Gastroesophageal sphincter (tissue), 4 donors: Measurements from ENCODE around the gene ODAD4. TPM values are rescaled to one million over a fixed set of nuclear protein-coding genes. Genes with fewer than 3 reads are reported as not detected.
A peak's percentile ranks its signal among the peaks of the same experiment; 100 is the strongest.

Experiments
- ATAC-seq: fragments of 150-250 bp; one replicate; pipeline ENCODE4 v1.9.1; 2016; ENCODE audit warnings: mild to moderate bottlenecking, moderate library complexity
- H3K27ac ChIP-seq, 4 donors: fragments of 200-600 bp; sonication (generic) in 3 of 4; 1 replicate in 3 of 4; 2 replicates in 1 of 4; pipeline ENCODE4 v1.5.1; 2016 to 2019
- H3K27me3 ChIP-seq: fragments of 200-600 bp; sonication (generic); one replicate; pipeline ENCODE4 v1.5.1; 2019
- H3K36me3 ChIP-seq, 2 donors: fragments of 200-600 bp; sonication (generic); one replicate each; pipeline ENCODE4 v1.5.1; 2019; ENCODE audit warnings: control low read depth in 1 of 2
- H3K4me1 ChIP-seq, 3 donors: fragments of 200-600 bp; sonication (generic); 1 replicate in 2 of 3; 2 replicates in 1 of 3; pipeline ENCODE4 v1.5.1; 2016 to 2019; ENCODE audit warnings: control low read depth in 2 of 3
- H3K4me3 ChIP-seq, 2 donors: fragments of 200-600 bp; sonication (generic); one replicate each; pipeline ENCODE4 v1.5.1; 2019; ENCODE audit warnings: mild to moderate bottlenecking in 1 of 2, moderate library complexity in 1 of 2
- H3K9me3 ChIP-seq, 3 donors: fragments of 200-600 bp; sonication (generic); one replicate each; pipeline ENCODE4 v1.5.1; 2017 to 2019; ENCODE audit warnings: control low read depth in 2 of 3
- EP300 ChIP-seq: sonication (generic); formaldehyde crosslinking; IDR thresholded peaks from one replicate; pipeline ENCODE4 v1.6.1; 2017; ENCODE audit warnings: antibody characterized with exemption, mild to moderate bottlenecking
- POLR2A ChIP-seq, 2 donors: fragments of 450-650 bp; IDR thresholded peaks; one replicate each; pipeline ENCODE4 v1.6.1; 2017; ENCODE audit warnings: antibody characterized with exemption in 2 of 2, mild to moderate bottlenecking in 2 of 2, moderate library complexity in 1 of 2
- POLR2AphosphoS5 ChIP-seq: sonication (generic); formaldehyde crosslinking; IDR thresholded peaks from one replicate; pipeline ENCODE4 v1.6.1; 2017; ENCODE audit warnings: antibody characterized with exemption
- WGBS, 2 donors: methylation state at CpG; one replicate each; pipeline ENCODE4 v1.1.5; 2018; ENCODE audit warnings: low coverage in 1 of 2; 5-methylcytosine and 5-hydroxymethylcytosine counted together
- total RNA-seq, 4 donors: library from RNA; depleted of rRNA; stranded (reverse); fragments of >200 nt; gene quantifications; one replicate each; pipeline ENCODE4 v1.1.0, GENCODE V29; 2016
- TF ChIP-seq, protein P1 (sequence below), 4 experiments: fragments of 200-600 bp in 2 of 4; fragments of 450-650 bp in 2 of 4; sonication (generic) in 1 of 4; IDR thresholded peaks; one replicate each; pipeline ENCODE4 v1.5.1; 2017 to 2019; ENCODE audit warnings: antibody characterized with exemption in 4 of 4, mild to moderate bottlenecking in 2 of 4, moderate library complexity in 2 of 4

ODAD4 gene
- total RNA-seq, 4 donors from 2014 or later: 0.19 to 2.2 (median 0.60) TPM

DNA sequence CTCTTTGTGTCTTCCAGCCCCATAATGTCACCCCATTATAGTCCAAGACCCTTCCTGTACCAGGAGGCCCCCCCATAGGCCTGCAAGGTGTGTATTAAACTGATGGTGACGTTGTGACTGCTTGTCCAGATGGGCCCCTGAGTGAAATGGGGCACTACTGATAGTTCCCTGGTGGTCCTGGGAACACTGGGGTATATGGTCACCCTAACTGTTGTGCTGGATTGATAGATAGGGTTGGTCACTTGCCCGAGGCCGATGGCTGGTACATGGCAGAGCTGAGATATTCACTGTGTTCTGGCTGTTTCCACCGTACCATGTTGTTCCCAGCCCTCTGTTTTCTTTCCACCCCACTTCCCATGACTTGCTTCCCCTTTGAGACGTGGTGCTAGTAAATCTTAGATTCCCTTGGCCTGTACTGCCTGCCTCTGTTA lies 40.5 kb downstream of the ODAD4 start:
- Histone ChIP-seq H3K27me3 (no peaks in the 10 kb centered on the region), H3K4me3 (peak overlapping the region in 1 of 2 donors; percentile 0), H3K4me1 (peaks cover 0 to 88% (median 23%) of the 10 kb centered on the region in 3 donors), H3K27ac (peak overlapping the region in 1 of 4 donors; percentile 28), H3K36me3 (peaks cover 0 to 81% of the 10 kb centered on the region in 2 donors), H3K9me3 (no peaks in the 10 kb centered on the region)
- TF ChIP-seq EP300: no peak
- no peak for TF ChIP-seq POLR2A (IDR thresholded peaks at IDR 0.05)
- TF ChIP-seq, protein P1, sequence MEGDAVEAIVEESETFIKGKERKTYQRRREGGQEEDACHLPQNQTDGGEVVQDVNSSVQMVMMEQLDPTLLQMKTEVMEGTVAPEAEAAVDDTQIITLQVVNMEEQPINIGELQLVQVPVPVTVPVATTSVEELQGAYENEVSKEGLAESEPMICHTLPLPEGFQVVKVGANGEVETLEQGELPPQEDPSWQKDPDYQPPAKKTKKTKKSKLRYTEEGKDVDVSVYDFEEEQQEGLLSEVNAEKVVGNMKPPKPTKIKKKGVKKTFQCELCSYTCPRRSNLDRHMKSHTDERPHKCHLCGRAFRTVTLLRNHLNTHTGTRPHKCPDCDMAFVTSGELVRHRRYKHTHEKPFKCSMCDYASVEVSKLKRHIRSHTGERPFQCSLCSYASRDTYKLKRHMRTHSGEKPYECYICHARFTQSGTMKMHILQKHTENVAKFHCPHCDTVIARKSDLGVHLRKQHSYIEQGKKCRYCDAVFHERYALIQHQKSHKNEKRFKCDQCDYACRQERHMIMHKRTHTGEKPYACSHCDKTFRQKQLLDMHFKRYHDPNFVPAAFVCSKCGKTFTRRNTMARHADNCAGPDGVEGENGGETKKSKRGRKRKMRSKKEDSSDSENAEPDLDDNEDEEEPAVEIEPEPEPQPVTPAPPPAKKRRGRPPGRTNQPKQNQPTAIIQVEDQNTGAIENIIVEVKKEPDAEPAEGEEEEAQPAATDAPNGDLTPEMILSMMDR (IDR thresholded peaks at IDR 0.05): no peak
- TF ChIP-seq POLR2AphosphoS5: no peak
- 40 to 85% methylated on average over 1 to 5 of the region's 5 CpGs for WGBS, 2 donors
- no peak for ATAC-seq

- no peak for TF ChIP-seq EP300
- no peak for TF ChIP-seq POLR2AphosphoS5
- TF ChIP-seq, protein P1 (IDR thresholded peaks at IDR 0.05): no peak
- Histone ChIP-seq H3K9me3 (no peaks in the 10 kb centered on the region), H3K27ac (peak overlapping the region in 2 of 4 donors; percentile 69 to 74), H3K4me3 (peak overlapping the region in 1 of 2 donors; percentile 8), H3K36me3 (peaks cover 0 to 91% of the 10 kb centered on the region in 2 donors), H3K4me1 (peaks cover 0 to 96% (median 27%) of the 10 kb centered on the region in 3 donors), H3K27me3 (no peaks in the 10 kb centered on the region)
- WGBS, 2 donors: 71 to 79% methylated on average over 3 to 6 of the region's 18 CpGs
- no peak for ATAC-seq
Measured at GRCh38 chr17:41971721-41972523, 41.5 kb downstream of the ODAD4 start.

- TF ChIP-seq POLR2AphosphoS5 (no peak), POLR2A (IDR thresholded peaks at IDR 0.05) (no peak), EP300 (no peak)
- TF ChIP-seq, protein P1 (IDR thresholded peaks at IDR 0.05): no peak
- Histone ChIP-seq H3K27me3 (no peaks in the 10 kb centered on the region), H3K36me3 (peaks cover 0 to 99% of the 10 kb centered on the region in 2 donors), H3K4me1 (peaks cover 0 to 91% (median 23%) of the 10 kb centered on the region in 3 donors), H3K27ac (peak overlapping the region in 3 of 4 donors; percentile 56 to 74 (median 69)), H3K4me3 (no peak overlapping the region), H3K9me3 (no peaks in the 10 kb centered on the region)
- ATAC-seq: peak; percentile 10
- 57 to 62% methylated on average over 6 to 7 of the region's 22 CpGs for WGBS, 2 donors
Measured at GRCh38 chr17:41972571-41973407, 42.4 kb downstream of the ODAD4 start.

GRCh38 chr17:41973408-41973811 lies 43.0 kb downstream of the ODAD4 start:
- Histone ChIP-seq H3K27me3 (no peaks in the 10 kb centered on the region), H3K36me3 (peaks cover 0 to 100% of the 10 kb centered on the region in 2 donors), H3K9me3 (no peaks in the 10 kb centered on the region), H3K4me1 (peaks cover 0 to 85% (median 17%) of the 10 kb centered on the region in 3 donors), H3K4me3 (no peak overlapping the region), H3K27ac (peak overlapping the region in 3 of 4 donors; percentile 56 to 74 (median 69))
- no peak for TF ChIP-seq POLR2AphosphoS5
- TF ChIP-seq, protein P1 (IDR thresholded peaks at IDR 0.05): no peak
- no peak for TF ChIP-seq POLR2A (IDR thresholded peaks at IDR 0.05)
- no peak for TF ChIP-seq EP300
- ATAC-seq: no peak
- 100% methylated on average over 1 of the region's 19 CpGs; no CpG with 5 or more reads in 1 of the 2 donors for WGBS, 2 donors
